Heart right ventricle (tissue), 16 donors: ENCODE results near the gene TPP1. TPM values are rescaled to one million over a fixed set of nuclear protein-coding genes. Genes with fewer than 3 reads are reported as not detected.

Experiments used
- ATAC-seq, 8 donors: fragments of 200-7000 bp; cut with Tn5 transposase; one replicate each; pipeline ENCODE4 v1.9.1; 2020; ENCODE audit warnings: mild to moderate bottlenecking in 8 of 8, moderate library complexity in 8 of 8, moderate number of reproducible peaks in 1 of 8
- DNase-seq, 2 donors: peaks; one replicate each; pipeline ENCODE4 v3.0.0-alpha.2; 2020
- H3K27ac ChIP-seq, 10 donors: fragments of 200-600 bp; sonication (generic) in 2 of 10; one replicate each; pipeline versions ENCODE4 v1.5.0 to v1.8.0; 2020 to 2022; ENCODE audit warnings: mild to moderate bottlenecking in 3 of 10
- H3K27me3 ChIP-seq, 7 donors: fragments of 200-600 bp; one replicate each; pipeline ENCODE4 v1.8.0; 2021 to 2022; ENCODE audit warnings: mild to moderate bottlenecking in 2 of 7
- H3K36me3 ChIP-seq, 9 donors: fragments of 200-600 bp; sonication (generic) in 1 of 9; one replicate each; pipeline versions ENCODE4 v1.5.0 to v1.8.0; 2020 to 2022; ENCODE audit warnings: mild to moderate bottlenecking in 2 of 9
- H3K4me1 ChIP-seq, 9 donors: fragments of 200-600 bp; sonication (generic) in 1 of 9; one replicate each; pipeline versions ENCODE4 v1.5.0 to v1.8.0; 2020 to 2022; ENCODE audit warnings: mild to moderate bottlenecking in 4 of 9
- H3K4me3 ChIP-seq, 10 donors: fragments of 200-600 bp; sonication (generic) in 2 of 10; one replicate each; pipeline versions ENCODE4 v1.5.0 to v1.8.0; 2020 to 2022; ENCODE audit warnings: mild to moderate bottlenecking in 7 of 10, moderate library complexity in 2 of 10
- H3K9me3 ChIP-seq, 11 donors: fragments of 200-600 bp in 10 of 11; sonication (generic) in 2 of 11; one replicate each; pipeline versions ENCODE4 v1.5.0 to v1.8.0; 2013 to 2022; ENCODE audit warnings: mild to moderate bottlenecking in 2 of 11, control low read depth in 1 of 11, moderate library complexity in 1 of 11
- CTCF ChIP-seq, 9 donors: fragments of 200-600 bp; sonication (generic) in 2 of 9; IDR thresholded peaks; one replicate each; pipeline versions ENCODE4 v1.5.0 to v1.8.0; 2021 to 2022; ENCODE audit warnings: antibody characterized with exemption in 9 of 9, mild to moderate bottlenecking in 5 of 9, moderate library complexity in 1 of 9
- WGBS, 2 donors: extraction: QIAGEN DNeasy Blood & Tissue Kit; methylation state at CpG; one replicate each; pipeline ENCODE4 v1.1.7; 2013; ENCODE audit warnings: inconsistent platforms in 1 of 2; 5-methylcytosine and 5-hydroxymethylcytosine counted together
- intact Hi-C, 10 donors: fragments of 100-400 bp; cut with DNase I; formaldehyde crosslinking; loops; one replicate each; pipeline versions ENCODE4 v1.11.1 to v1.14.2; 2022
- long read RNA-seq, 3 donors: library from polyadenylated mRNA; unstranded; transcript quantifications; one replicate each; pipeline ENCODE4 v2.0.0, GENCODE V29; 2020 to 2021
- polyA plus RNA-seq, 2 donors: library from polyadenylated mRNA; stranded (reverse); fragments of 200-250 nt; gene quantifications; one replicate each; pipeline ENCODE4 v1.2.3, GENCODE V29; 2013
- total RNA-seq, 10 donors: library from RNA; stranded (reverse); fragmentation: NEBNext Ultra II Directional in 3 of 10; extraction: Animal tissue kit (Norgen Biotek cat#: 25700) in 3 of 10; gene quantifications; one replicate each; pipeline versions ENCODE4 v1.2.1 to v1.2.4, GENCODE V29; 2021 to 2023
- donor health status: Arrhythmogenic right ventricular cardiomyopathy.
- donor health status: ischemic (EF 13 %, LVEDD 7.1; RV severe dilation, severe dysfunction).
- donor health status: healthy with polysubstance abuse.
- donor health status: DM: no; HTN: yes; CAD: no.
- donor health status: DM: no; HTN: no; CAD: no.
- donor health status: ischemic (EF 25% LVEDD 6.9; RV normal size, moderate dysfunction).
- donor health status: ischemic (EF 25% LVEDD 5.7; RV mildly dilated, moderate dysfunction).
- donor health status: healthy.
- donor health status: DM: yes; HTN: yes; CAD: no.
- donor health status: Ischemic cardiomyopathy.
- donor health status: ischemic (EF 35%, LVEDD 5.7; RV mildly dilated, moderate dysfunction).
- donor health status: nonischemic (EF 11% LVEDD 7.7; RV severe dilation, severe dysfunction).
- donor health status: DM: yes; HTN: yes; CAD: no.
- donor health status: PGD.
- donor health status: ischemic (EF 29% LVEDD 5.4; RV normal size, mild dysfunction).
- donor health status: nonischemic (EF 23%, LVEDD 6.1; RV moderate dilation, normal function).

The TPP1 gene
- total RNA-seq (100 to 1,000 TPM in 2 of 10 donors, 10 to 100 TPM in 8; 56.3 to 132 (median 72.6) TPM), polyA plus RNA-seq (10 to 100 TPM; 31.9 to 34.6 TPM)
- long read RNA-seq, donor 1, transcript TPP1-201 (13 exons, 3,560 nt): major isoform, 10 of 19 reads
- long read RNA-seq, donor 1, partial matches to known transcripts: 3 of 19 reads
- long read RNA-seq, donor 1, other reads (novel, unspliced or antisense): 3 of 19 reads
- long read RNA-seq, donor 2, transcript TPP1-201 (13 exons, 3,560 nt): major isoform, 5 of 26 reads
- long read RNA-seq, donor 2, partial matches to known transcripts: 11 of 26 reads
- long read RNA-seq, donor 2, other reads (novel, unspliced or antisense): 7 of 26 reads
- long read RNA-seq, donor 3, transcript TPP1-201 (13 exons, 3,560 nt): major isoform, 14 of 20 reads
- long read RNA-seq, donor 3, partial matches to known transcripts: 0 of 20 reads
- long read RNA-seq, donor 3, other reads (novel, unspliced or antisense): 4 of 20 reads

DNA sequence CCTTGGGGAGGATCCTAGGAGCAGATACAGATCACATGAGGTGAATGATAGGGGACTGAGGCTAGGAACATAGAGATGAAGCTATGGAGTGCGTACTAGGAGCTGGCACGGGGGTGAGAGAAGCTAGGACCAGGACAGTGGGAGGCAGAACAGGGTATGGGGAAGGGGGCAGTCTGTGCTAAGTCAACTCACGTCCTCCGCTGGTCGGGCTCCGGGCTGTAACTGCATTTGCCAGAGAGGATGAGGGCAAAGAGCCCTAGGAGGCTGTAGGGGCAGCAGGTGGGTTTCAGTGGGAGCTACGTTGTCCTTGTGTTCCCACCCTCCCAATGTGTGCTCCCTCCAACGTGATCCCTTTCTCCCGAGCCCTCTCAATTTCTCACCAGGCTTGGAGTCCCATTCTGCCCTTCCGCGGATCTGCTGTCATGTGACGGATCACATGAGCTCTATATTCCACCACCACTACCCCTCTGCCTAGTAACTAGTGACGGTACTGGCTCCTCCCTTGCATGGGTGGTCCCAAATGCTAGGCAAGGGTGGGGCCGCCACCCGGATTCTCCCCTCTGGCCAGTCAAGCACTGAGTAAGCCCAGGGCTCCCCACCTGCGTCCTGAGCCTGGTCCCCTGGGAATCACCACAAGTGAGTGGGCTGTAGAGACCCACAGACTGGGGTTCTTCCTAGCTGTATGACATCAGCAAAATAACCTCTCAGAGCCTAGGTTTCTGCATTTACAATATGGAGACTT is at the start of gene TPP1:
Gene TPP1, minus strand, starts transcription at position 419 of the 742 bp plus-strand sequence. Its CDS starts 22 bp downstream, at position 397.
- WGBS, 2 donors: 0 to 1% methylated on average over 16 of the region's 16 CpGs
- Histone ChIP-seq H3K27me3 (no peaks in the 10 kb centered on the region), H3K27ac (peak within 1 kb of the TSS; percentile 5 to 94 (median 84)), H3K4me1 (peaks cover 4 to 41% (median 22%) of the 10 kb centered on the region in 9 donors), H3K4me3 (peak within 1 kb of the TSS; percentile 50 to 90 (median 72)), H3K9me3 (no peaks in the 10 kb centered on the region), H3K36me3 (peaks cover 0 to 57% (median 9%) of the 10 kb centered on the region in 9 donors)
- DNase-seq: peak; percentile 85 to 96
- ATAC-seq: peak; percentile 95 to 98 (median 98)
- intact Hi-C loops: loop anchor here in 3 of 10 donors (2.0 to 10.0 kb wide), 3 partner anchors 56 to 64 kb away; partner anchors contain the start of gene MRPL17 (in 2 of the 3)
- no peak for TF ChIP-seq CTCF (IDR thresholded peaks at IDR 0.05)

DNA sequence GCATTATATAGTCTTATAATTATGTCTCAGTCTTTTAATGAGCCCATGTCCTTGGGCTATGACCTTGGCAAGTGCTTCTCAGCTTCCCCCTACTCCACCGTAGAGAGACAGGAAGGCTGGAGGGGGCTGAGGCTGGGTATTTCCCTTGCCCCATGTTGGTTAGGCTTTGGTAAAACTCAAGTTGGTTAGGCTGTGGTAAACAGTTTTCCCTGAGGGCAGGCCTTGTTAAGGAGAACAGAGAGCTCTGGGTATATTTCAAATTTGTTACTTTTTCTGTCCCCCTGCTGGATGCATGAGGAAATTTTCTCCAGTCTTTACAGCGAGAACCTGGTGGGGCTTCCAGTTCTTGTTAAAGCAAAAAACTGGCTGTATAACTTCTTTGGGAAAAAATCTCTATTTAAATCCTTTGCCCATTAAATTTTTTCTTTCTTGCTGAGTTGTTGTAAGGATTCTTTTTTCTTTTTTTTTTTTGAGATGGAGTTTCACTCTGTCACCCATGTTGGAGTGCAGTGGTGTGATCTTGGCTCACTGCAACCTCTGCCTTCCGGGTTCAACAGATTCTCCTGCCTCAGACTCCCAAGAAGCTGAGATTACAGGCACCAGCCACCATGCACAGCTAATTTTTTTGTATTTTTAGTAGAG is 48.6 kb upstream of the TPP1 start:
- Histone ChIP-seq H3K9me3 (no peaks in the 10 kb centered on the region), H3K36me3 (no peaks in the 10 kb centered on the region), H3K4me3 (no peak overlapping the region), H3K27ac (no peak overlapping the region), H3K27me3 (no peaks in the 10 kb centered on the region), H3K4me1 (peaks cover 0 to 22% (median 5%) of the 10 kb centered on the region in 9 donors)
- TF ChIP-seq CTCF (IDR thresholded peaks at IDR 0.05): peak; percentile 16 to 65 (median 57)
- WGBS, 2 donors: 78 to 85% methylated on average over 3 of the region's 3 CpGs
- DNase-seq (peak in 1 of 2 donors; percentile 24), ATAC-seq (peak in 5 of 8 donors; percentile 33 to 52 (median 41))
- intact Hi-C loops: loop anchor here in 2 of 10 donors (5.0 kb wide), 2 partner anchors 56 to 66 kb away; partner anchors contain the start of genes ILK (in 1 of the 2), RRP8 (in 1 of the 2) and TAF10 (in 1 of the 2)

DNA sequence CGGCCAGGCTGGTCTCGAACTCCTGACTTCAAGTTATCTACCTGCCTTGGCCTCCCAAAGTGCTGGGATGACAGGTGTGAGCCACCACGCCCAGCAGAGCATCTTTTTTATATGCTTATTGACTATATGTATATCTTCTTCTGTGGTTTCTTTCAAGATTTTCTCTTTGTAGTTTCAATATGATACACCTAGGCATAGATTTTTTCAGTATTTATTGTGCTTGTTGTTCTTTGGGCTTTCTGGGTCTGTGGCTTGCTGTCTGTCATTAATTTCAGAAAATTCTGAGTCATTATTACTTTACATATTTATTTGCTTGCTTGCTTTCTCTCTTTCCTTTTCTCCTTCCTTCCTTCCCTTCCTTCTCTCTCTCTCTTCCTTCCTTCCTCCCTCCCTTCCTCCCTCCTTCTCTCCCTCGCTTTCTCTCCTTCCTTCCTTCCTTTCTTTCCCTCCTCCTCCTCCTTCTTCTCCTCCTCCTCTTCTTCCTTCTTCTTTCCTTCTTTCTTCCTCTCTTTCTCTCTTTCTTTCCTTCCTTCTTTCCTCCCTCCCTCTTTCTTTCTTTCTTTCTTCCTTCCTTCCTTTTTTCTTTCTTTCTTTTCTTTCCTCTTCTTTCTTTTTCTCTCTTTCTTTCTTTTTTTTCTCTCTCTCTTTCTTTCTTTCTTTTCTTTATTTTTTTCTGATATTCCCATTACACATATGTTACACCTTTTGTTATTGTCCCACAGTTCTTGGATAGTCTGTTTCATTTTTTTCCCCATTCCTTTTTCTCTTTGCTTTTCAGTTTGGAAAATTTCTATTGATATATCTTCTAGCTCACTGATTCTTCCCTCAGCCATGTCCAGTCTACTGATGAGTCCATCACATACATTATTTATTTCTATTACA is 47.3 kb upstream of the TPP1 start:
- Histone ChIP-seq H3K9me3 (no peaks in the 10 kb centered on the region), H3K4me1 (peaks cover 0 to 23% (median 5%) of the 10 kb centered on the region in 9 donors), H3K4me3 (no peak overlapping the region), H3K27ac (no peak overlapping the region), H3K36me3 (no peaks in the 10 kb centered on the region), H3K27me3 (no peaks in the 10 kb centered on the region)
- intact Hi-C loops: loop anchor here in 2 of 10 donors (5.0 kb wide), 2 partner anchors 54 to 64 kb away; partner anchors contain the start of genes ILK (in 1 of the 2), RRP8 (in 1 of the 2) and TAF10 (in 1 of the 2)
- ATAC-seq: no peak
- WGBS, 2 donors: 91 to 96% methylated on average over 4 of the region's 4 CpGs
- no peak for DNase-seq
- no peak for TF ChIP-seq CTCF (IDR thresholded peaks at IDR 0.05)
